SH-SY5Y (cell line): ENCODE data around the gene LMTK3.

Experiments used
- GATA2 ChIP-seq: IDR thresholded peaks from 2 replicates; pipeline ENCODE4 v1.6.1; 2011; ENCODE audit warnings: mild to moderate bottlenecking, low read depth, low read length
- GATA3 ChIP-seq: IDR thresholded peaks from 2 replicates; pipeline ENCODE4 v1.6.1; 2011; ENCODE audit warnings: low read depth, mild to moderate bottlenecking, low read length, moderate library complexity

DNA sequence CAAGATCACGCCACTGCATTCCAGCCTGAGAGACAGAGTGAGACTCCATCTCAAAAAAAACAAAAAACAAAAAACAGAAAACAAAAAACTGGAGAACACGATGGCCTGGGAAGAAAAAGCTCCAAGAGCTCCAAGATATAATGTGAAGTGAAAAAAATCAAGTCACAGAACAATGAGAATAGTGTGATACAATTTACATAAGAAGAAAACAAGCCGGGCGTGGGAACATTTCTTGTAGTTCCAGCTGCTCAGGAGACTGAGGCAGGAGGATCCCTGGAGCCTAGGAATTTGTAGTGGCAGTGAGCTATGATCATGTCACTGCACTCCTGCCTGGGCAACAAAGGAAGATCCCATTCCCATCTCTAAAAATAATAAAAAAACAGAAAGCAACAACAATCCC, 8.5 kb upstream of the LMTK3 start:
- TF ChIP-seq GATA3: no peak
- TF ChIP-seq GATA2: no peak
